HG03108 (cell line): ENCODE data around the gene KRTAP5-2.

ENCODE experiments used
- ATAC-seq: cut with Tn5 transposase; IDR thresholded peaks from one replicate; pipeline ENCODE4 v1.9.1; 2021; ENCODE audit warnings: moderate library complexity; ENCODE audit not compliant: unreplicated experiment

Gene KRTAP5-2

GRCh38 chr11:1557051-1557884, 40.8 kb downstream of the KRTAP5-2 start:
- ATAC-seq, result no peak

GRCh38 chr11:1556278-1556902, 41.7 kb downstream of the KRTAP5-2 start:
- ATAC-seq, result no peak

DNA sequence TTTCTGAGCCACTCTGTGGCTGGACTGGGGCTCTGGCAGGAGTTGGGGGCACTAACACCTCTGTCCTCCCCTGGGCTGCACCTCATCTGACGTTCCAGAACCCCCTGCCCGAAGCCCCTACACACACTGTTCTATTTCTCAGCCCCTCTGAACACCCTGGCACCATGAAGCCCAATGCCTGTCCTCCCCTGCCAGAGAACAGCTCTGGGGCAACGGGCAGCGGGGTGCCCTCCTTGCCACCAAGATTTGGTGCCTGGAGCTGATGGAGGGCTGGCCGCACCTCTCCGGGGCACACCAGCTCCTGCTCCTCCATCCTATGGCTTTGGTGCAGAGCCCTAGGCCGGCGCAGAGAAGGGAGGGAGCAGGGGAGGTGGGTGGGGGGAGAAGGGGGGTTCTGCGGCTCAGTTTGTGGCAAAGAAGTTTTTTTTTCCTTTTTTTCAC, 42.4 kb downstream of the KRTAP5-2 start:
- ATAC-seq, result no peak

GRCh38 chr11:1554981-1555712, 42.9 kb downstream of the KRTAP5-2 start:
- ATAC-seq, result no peak

GRCh38 chr11:1553808-1554594, 44.1 kb downstream of the KRTAP5-2 start:
- no peak for ATAC-seq

DNA sequence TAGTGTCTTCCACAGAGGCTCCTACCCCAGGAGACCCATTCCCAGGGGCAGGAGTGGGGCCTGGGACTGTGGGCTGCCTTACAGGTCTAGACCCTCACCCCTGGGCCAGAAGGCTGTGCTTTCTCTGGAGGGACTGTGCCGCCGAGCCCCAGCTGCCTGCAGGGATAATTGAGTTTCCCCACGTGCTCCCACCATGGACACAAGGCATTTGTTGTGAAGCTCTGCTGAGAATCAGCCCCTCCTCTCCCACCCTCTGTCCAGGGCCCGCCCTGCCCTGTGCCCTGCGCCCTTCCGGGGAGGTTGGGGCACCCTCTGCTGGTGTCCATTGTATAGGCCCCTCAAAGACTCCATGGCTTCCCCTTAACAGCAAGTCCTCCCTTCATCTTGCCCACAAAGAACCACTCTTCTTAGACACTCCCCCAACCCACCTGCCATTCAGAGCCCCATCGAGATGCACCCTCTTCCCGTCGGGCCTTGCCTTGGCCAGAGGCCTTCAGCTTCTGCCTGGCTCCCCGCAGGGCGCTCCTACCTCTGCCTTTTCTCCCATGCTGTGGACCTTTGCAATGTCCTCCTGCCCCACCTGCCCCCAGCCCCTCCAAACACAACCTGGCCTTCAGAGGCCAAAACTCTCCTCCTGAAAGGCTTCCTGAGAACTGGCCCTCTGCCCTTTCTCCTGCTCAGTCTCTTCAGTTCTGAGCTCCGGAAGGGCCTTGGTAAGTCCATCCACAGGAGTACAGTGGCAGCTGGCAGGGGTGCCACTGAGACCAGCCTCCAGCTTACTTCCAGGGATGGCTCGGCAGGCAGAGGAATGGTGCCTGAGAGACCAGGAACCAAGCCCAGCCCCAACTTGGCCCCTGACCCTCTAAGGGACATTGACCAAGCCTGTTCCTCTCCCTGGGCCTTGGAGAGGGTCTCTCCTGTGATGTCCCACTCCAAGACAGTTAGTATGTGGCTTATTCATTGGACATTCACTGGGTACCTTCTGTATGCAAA, 48.5 kb downstream of the KRTAP5-2 start:
- no peak for ATAC-seq

DNA sequence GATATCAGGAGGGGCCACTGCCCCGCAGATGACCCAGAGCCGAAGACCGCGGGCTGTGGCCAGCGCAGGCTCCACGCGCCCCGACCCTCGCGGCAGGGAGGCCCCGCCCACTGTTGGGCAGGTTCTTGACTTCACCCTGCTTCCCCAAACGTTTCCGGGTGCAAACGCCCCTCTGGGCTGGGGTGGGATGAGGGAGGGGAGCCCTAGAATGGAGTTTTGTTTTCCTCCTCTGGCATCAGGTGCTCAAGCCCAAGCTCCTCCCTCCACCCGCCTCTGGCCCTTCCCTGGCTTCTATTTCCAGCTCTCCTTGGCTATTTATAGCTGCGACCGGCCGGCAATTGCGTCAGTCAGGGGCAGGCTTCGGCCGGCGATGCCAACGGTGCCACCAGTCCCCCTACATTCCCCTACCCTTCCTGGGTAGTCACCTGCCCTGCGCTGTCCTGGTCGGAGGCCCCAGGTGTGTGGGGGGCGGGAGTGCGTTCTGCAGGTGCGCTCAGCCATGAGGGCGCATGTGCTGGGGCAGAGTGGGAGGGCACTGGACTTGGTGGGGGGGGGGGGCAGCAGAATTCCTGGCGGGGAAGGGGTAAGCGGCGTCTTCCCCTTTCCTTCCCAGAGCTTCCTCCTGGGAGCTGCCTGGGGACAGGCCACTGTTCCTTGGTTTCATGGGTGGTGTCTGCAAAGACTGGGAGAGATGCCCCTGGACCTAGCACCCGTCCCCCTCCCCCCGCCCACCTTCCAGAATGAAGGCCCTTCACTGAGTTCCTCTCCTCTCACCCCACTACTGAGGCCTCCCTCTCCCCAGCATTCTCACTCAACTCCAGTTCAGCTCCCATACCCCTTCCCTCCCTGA, 49.6 kb downstream of the KRTAP5-2 start:
- ATAC-seq, result no peak

DNA sequence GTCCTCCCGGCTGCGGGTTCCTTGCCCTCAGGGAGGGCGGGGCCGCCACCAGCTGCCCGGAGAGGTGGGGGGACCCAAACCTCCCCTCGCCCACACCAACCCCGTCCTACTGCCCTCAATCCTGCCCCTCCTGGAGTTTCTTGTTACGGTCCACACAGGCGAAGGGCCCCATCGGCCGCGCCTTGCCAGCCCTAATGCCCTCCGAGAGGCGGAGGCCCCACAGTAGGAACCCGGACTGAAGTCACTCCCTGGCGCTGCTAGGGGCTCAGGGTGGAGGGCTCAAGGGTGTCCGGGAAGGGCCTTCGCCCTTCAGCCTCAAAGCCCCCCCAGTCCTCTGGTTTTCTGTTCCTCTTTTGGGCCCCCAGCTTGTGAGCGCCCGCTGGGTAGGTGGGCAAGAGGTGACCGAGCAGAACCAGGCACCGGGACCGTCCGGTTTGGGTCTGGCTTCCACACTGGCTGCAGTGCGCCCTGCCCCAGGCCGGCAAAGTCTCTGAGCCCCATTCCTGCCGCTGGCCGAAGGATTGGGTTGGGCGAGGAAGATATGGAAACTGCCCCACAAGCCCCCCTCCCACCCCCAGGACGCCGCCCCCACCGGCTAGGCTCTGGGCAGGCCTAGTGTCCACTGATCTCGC, 50.5 kb downstream of the KRTAP5-2 start:
- no peak for ATAC-seq
